GM19193 (cell line): ENCODE measurements around the gene TTC21A.

Experiments used
- POLR2A ChIP-seq: IDR thresholded peaks from 4 replicates; pipeline ENCODE4 v1.6.1; 2011; ENCODE audit not compliant: insufficient read depth, insufficient read length; ENCODE audit errors: extremely low read depth

TTC21A gene

GRCh38 chr3:39107388-39108199 is at the start of gene TTC21A, which contains the start of gene GORASP1:
TSS of gene TTC21A (plus strand) at chr3:39107680. CDS start at chr3:39107838, 158 bp downstream.
TSS of gene GORASP1 (minus strand) at chr3:39107627. CDS start at chr3:39107541, 86 bp downstream.
- TF ChIP-seq POLR2A: peak; percentile 47

- no peak for TF ChIP-seq POLR2A
These were observed 45.3 kb upstream of the TTC21A start for GRCh38 chr3:39062180-39062579.

- TF ChIP-seq POLR2A: no peak
These were observed 44.3 kb upstream of the TTC21A start for GRCh38 chr3:39063143-39063542.

GRCh38 chr3:39064646-39065045 is 42.8 kb upstream of the TTC21A start:
- no peak for TF ChIP-seq POLR2A

GRCh38 chr3:39065197-39065596 is 42.3 kb upstream of the TTC21A start:
- TF ChIP-seq POLR2A: no peak

GRCh38 chr3:39067286-39067685 is 40.2 kb upstream of the TTC21A start:
- no peak for TF ChIP-seq POLR2A

- TF ChIP-seq POLR2A: no peak
These were observed 38.9 kb upstream of the TTC21A start for GRCh38 chr3:39068556-39068955.

- TF ChIP-seq POLR2A: no peak
These were observed 31.6 kb upstream of the TTC21A start for GRCh38 chr3:39075910-39076309.

GRCh38 chr3:39079530-39079929 is 27.9 kb upstream of the TTC21A start:
- TF ChIP-seq POLR2A: no peak

- TF ChIP-seq POLR2A: no peak
These were observed 27.5 kb upstream of the TTC21A start for GRCh38 chr3:39080026-39080425.

GRCh38 chr3:39082666-39083313 is 24.7 kb upstream of the TTC21A start:
- no peak for TF ChIP-seq POLR2A

- TF ChIP-seq POLR2A: no peak
These were observed 21.3 kb upstream of the TTC21A start for GRCh38 chr3:39086144-39086543.

- no peak for TF ChIP-seq POLR2A
These were observed 19.0 kb upstream of the TTC21A start for GRCh38 chr3:39088456-39088855.

- no peak for TF ChIP-seq POLR2A
These were observed 18.6 kb upstream of the TTC21A start for GRCh38 chr3:39088889-39089288.

- no peak for TF ChIP-seq POLR2A
These were observed 16.6 kb upstream of the TTC21A start for GRCh38 chr3:39090922-39091321.

GRCh38 chr3:39094851-39095677 is 12.4 kb upstream of the TTC21A start:
- TF ChIP-seq POLR2A: no peak

- TF ChIP-seq POLR2A: no peak
These were observed 11.7 kb upstream of the TTC21A start for GRCh38 chr3:39095778-39096177.
